HG03095 (cell line): ENCODE results near the gene RERE.
"Not testable (repeated sequence)": the region's sequence is repeated elsewhere in the genome, so short reads cannot be mapped to it uniquely, and the experiment has no call there.

Experiments
- ATAC-seq: cut with Tn5 transposase; IDR thresholded peaks from one replicate; pipeline ENCODE4 v1.9.1; 2021; ENCODE audit warnings: moderate library complexity; ENCODE audit not compliant: unreplicated experiment

The RERE gene

DNA sequence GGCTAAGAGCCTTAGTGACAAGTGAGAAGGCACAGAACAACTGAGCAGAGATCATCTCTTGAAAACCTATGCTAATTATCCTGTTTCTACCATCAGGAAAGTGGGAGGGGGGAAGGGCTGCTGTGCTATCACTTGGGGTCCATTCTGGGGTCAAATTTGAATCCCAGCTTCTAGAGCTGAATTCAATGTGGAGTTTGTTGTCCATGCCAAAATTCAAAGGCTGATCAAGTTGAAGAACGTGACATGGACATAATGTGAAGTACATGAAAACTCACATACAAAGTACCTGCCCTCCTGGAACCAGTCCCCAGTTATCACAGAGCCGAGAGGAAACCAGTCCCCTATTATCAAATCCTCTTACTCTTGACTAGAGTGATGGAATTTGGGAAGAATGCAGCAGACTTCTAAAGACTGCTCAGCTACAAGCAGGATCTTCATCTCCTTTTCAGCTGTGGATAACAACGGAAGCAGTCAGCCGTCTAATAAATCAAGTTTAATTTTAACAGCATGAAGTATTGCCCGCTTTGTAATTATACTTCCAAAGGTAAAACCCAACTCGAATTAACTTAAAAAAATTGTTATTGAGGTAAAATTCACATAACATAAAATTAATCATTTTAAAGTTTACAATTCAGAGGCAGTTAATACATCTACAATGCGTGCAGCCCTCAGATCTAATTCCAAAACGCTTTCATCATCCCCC is 421.2 kb downstream of the RERE start:
- no peak for ATAC-seq

DNA sequence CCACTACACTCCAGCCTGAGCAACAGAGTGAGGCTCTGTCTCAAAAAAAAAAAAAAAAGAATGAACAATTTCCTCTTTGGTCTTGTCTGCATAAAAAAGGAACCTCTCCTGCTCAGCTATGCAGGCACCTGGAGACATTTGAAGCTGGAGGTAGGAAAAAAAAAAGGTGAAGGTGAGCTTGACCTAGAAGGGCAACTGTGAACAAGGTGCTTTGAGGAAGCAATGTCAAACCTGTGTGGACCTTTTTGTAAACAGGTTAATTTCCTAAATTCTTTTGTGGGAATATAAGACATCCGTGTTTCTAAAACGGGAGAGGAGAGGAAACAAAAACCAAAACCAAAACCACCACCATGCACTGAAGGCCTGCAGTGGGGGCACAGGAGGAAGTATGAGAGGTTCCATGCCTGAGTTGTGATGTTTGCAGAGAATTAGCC is 422.0 kb downstream of the RERE start:
- ATAC-seq, result no peak

DNA sequence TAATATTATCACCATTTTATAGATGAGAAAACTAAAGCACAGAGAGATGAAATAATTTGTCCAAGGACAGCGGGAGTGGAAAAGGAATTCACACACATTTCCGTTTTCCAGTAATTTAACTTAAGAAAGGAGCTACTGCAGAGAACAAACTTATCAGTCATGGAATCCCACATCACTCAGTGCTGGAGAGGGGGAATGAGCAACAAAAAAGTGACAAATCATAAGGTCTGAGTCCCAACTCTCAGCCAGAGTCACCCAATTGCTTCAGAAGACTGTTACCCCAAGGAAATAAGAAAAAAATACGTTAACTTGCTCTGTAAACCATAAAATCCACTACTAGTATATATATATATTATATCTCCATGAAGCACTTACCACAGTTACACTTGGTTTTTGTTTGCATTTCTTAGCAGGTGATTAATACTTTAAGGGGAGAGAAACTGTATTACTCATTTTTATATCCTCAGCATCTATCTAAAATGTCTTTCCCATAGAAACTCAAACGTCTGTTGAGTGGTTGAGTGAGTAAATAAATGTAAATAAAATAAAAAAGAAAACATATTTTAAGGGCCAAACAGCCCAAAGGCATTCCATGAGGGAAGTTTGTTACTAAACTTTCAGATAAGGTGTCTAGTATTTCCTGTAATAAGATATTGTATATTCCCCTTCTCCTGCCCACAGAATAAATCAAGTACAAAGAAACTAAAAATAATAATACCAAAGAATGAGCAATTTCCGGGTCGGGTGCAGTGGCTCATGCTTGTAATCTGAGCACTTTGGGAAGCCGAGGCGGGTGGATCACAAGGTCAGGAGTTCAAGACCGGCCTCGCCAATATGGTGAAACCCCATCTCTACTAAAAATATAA is 422.8 kb downstream of the RERE start:
- ATAC-seq, result no peak

DNA sequence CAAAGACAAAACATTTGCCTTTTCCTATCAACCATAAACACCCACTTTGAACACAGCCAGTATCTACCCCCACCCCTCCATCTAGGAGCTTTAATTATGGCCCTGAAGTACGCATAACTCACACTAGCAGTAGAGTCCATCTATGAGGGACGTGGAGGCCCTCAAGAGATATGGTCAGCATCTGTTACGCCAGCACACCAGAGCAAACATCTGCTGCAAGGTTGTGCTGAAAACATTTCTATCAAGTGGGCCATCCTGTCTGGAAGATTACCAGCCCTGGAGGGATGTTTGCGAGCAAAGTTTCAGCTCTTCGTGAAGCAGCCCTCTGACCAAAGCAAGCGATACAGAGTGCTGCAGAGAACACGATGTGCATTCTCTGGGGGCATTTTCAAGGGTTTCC is 424.9 kb downstream of the RERE start:
- no peak for ATAC-seq

DNA sequence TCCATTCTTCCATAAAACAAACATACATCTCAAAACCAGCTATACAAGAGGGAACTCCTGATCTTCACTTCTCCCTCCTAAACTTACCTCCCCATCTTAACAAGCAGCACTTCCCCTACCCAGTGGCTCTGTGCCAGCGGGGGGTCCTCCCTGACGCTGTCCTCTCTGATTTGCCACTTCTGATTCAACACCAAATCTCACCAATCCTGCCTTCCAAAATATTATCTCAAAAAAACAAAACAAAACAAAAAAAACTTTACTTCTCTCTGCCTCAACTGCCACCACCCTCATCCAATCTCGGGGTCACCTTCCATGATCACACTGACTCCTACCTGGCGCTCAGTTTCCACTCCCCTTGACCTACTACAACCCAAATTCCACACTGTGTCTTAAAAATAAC is 426.7 kb downstream of the RERE start:
- no peak for ATAC-seq

DNA sequence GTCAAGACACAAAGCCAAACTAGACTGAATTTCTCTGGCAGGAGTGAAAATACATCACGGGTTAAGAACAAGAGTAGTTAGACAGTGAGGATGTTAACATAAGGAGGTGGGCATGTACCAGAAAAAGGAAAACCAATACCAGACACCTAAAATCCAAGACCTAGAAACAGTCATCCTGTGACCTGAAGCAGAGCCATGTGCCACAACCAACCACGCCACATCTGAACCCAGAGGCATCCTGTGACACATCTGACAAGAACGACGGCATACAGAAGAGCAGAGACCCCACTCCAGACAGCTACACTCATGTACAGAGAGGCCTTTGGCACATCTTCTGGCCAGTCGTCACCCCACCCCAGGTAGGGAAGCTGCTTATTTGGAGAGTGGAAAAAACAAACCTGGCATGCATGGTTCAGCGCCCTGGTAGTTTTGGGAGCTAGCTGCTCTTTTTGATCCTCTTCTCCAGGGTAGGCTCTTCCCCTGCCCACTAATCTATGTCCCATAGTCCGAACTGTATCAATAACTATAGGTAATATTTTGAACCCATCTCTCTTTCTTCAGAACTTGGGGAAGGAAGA is 427.4 kb downstream of the RERE start:
- no peak for ATAC-seq

DNA sequence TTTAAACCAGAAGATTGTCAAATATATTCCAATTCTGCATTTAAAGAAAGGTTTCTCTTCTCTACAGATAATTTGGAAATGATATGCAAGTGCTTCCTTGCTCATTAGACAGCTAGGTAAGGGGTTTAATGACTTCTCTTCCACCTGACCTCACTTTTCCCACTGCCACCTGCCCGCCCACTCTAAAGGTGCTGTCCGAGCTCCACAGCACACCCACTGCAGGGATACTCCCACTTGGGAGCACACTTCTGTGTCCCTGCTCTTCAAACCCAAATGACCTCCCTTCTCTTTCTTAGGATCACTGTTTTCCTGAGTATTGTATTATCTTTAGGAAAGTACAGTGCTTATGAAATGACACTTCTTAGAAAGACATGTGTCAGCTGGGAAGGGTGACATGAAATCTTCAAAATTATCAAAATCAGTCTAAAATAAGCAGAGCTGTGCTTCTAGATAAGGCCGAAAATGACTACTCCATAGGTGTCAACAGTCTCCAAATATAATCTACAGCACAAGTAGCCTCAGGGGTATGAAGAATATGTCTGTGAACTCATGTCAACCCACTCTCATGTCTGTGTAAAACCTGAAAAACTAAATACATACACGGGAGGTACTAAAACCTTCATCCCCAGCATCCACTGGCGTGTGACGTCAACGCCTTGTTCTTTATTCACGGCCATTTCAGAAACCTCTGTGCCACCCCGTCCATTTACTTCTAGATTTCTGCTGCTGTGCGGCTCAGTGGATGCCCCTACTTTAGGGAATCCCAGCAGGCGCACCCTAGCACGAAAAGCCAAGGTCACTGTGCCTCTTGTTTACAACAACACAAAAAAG is 428.5 kb downstream of the RERE start:
- ATAC-seq, result no peak

DNA sequence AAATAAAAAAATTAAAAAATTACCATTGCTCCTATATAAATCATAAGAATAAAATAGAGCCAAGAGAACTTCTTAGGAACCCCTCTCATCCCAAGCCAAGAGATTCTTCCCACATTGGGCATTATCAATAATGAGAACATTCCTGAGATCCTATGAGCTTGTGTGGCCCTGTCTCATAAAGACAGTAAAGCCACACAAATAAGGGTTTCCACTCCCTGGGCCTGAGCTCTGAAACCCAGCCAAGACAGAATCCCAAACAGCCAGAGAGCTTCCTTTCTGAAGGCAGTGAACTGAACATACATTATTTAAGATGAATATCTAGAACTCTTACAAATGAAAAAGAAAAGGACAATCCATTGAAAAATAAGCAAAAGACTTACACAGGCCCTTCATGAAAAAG is 431.2 kb downstream of the RERE start:
- ATAC-seq, result no peak

DNA sequence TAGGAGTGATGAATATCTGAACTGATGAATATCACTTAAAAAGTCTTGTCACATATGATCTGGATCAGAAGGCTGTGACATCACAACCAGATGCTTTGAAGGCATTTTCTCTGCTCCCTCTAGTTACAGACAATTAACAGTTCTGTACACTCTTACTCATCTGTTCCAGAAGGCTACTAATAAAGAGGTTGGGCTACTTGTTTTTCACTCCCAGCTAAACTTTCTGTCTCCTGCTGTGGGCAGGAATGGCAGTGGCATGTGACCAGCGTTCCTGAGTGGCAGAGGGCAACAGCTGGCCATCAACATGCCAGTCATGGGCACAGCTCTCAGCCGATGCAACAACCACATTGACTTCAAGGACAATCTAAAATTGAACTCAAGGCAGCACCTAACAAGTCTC is 432.9 kb downstream of the RERE start:
- no peak for ATAC-seq

DNA sequence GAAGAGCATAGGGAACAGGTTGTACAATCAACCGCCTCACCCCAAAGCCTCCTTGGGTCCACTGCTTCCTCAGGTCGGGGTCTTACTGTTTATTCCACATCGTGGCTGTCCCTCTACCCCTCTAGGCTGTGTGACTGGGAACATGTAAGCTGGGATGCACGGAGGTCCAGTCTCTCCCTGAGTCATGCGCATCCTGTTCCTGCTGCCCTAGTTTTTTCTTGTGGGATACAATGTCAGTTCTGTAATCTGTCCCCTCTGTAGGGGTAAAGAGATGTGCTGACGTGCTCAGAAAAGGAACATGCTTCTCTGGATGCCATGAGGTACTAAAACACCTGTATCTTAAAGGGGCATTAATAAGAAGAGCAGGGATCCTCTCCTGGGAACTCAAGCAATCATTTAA is 433.4 kb downstream of the RERE start:
- no peak for ATAC-seq

DNA sequence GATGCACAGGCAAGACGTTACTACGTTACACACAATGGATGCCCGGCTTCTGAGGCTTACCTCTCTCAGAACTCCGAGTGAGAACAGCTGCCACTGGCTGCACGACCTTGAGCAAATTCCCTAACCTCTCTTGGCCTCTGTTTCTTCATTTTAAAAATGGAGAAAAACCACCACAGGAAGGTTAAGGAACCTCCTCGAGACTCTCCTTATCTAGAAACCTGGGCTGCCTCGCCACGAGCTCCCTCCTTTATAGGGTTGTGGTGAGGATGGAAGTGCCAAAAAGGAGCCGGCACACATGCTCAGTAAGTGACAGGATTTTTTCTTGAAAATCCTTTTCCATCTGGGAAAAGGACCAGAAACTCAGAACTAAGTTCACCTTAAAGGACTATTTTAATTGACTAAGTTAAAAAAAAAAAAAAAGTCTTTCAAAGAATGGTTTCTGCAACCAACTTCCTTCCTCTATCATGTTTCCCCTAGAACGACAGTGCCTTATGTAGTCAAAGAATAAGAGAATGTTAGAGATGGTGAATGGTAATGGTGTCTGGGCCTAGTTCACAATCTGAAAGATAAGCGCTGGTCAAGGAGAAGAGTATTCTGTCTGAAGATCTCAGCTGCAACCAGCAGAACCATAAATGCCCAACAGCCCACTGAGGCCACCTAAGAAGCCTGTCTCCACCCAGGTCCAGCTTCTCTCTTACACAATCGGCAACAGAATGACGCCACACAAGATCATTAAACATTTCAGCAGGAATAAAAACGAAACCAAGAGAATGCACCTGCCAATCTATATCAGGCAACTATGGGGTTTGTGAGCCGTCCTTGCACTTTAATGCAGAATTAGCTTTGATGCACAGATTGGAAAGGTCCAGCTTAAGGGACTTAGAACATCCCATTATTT is 434.6 kb downstream of the RERE start:
- ATAC-seq, result no peak

DNA sequence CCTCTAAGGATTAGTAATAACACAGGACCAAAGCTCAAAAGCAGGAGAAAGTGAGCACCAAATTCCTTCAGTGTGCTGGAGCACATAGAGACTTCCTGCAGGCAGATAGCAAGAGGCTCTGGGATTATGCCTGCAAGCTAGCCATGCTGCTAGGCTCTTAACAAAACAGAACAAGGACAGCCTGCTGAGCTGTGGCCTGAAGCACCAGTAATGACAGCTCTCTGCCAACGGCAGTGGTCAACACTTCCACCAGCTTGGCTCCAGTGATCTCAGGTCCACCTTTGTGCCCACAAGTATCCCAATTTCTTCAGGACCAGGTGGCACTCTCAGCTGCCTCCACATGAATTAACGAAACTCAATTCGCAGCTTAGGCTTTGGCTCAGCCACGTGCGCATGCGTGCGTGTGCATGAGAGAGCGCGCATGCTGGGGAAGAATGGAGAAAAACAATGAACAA is 435.4 kb downstream of the RERE start:
- ATAC-seq, result no peak

DNA sequence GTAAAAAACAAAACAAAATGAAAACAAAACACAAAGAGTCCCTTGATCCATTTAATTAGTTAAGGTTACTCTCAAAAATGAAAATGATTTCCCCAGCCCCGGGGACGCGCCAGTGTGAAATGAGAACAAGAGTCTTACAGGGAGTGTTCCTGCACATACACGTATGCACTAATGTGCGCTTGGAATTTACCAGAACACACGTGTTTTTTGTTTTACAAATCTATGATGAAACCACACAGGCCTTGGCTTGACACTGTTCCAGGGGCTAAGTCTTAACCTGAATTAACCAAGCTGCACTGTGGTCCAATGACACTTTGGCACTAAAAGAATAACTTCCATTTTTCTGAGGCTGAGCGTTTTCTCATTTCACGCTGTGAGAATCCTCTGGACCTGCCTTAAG is 435.8 kb downstream of the RERE start:
- ATAC-seq, result no peak

DNA sequence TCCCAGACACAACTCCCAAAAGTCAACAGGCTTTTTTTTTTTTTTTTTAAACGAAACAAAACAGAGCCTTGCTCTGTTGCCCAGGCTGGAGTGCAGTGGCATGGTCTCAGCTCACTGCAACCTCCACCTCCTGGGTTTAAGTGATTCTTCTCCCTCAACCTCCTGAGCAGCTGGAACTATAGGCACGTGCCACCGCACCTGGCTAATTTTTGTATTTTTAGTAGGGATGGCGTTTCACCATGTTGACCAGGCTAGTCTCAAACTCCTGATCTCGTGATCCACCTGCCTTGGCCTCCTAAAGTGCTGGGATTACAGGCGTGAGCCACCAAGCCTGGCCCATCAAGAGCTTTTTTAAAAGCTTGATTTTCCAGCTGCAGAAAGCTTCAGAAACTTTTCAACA is 437.1 kb downstream of the RERE start:
- ATAC-seq, result not testable (repeated sequence)

DNA sequence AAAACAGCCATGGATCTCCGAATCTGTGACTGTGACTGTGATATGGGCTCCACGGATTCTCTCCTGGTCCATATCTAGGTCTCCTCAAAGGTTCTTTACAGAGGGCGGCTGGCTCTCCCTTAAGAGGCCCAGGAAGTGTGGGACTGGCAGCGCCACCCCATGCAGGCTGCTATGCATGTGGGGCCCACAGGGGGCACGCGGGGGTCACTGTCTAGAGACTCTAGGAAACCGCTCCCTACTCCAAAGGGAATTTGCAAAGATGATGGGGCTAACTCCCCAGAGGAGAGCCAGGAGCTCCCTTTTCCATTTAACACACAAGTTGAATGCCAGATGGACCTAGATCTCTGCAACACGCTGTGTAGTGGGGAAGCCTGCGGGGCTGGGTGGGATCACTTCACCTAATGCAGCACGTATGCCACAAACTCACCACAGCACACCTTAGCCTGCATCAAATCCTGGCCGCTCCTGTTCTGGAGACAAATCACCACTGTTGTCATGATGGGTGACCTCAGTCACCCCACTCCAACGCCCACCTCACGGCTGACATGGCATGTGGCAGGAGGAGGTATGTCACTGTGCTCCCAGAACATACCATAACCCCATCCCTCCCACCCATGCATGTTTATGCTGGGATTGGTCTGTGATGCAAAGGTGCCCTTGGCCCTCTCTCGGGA is 437.8 kb downstream of the RERE start:
- ATAC-seq, result no peak

DNA sequence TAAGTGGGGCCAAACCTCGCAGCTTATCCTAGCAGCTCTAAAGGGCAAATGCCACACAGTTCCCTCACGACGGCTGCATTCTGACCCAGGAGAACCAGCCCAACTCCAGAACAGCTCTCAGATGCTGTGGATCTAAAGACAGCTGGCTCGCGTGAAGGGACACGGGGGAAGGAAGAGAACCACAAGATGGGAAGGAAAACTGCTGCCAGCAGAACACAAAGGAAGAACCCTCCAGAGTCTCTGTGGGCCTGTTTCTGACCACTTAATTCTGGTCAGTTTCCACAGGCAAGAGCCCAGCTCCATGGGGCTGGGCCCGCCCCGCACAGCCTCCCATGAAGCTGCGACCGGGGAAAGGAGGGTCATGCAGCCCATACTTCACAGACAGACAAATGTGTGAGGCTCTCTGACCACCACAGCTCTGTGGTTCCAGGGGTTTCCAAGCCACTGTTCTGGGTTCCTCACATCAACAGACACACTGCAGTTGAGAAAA is 438.4 kb downstream of the RERE start:
- ATAC-seq, result no peak

DNA sequence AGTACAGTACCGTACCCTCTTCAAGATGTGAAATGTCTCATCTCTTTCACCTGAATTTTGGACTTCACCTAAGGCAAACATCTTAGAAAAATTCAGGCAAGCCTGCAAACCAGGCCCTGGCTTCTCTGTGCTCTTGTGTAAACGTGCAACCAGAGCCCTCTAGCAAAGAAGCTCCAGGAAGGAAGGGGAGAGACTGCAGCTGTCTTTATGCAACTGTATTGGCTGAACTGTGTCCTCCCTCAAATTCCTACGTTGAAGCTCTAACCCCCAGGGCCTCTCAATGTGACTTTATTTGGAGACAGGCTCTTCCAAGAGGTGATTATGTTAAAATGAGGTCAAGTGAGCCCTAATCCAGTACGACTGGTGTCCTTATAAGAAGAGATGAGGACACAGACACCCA is 439.3 kb downstream of the RERE start:
- no peak for ATAC-seq

DNA sequence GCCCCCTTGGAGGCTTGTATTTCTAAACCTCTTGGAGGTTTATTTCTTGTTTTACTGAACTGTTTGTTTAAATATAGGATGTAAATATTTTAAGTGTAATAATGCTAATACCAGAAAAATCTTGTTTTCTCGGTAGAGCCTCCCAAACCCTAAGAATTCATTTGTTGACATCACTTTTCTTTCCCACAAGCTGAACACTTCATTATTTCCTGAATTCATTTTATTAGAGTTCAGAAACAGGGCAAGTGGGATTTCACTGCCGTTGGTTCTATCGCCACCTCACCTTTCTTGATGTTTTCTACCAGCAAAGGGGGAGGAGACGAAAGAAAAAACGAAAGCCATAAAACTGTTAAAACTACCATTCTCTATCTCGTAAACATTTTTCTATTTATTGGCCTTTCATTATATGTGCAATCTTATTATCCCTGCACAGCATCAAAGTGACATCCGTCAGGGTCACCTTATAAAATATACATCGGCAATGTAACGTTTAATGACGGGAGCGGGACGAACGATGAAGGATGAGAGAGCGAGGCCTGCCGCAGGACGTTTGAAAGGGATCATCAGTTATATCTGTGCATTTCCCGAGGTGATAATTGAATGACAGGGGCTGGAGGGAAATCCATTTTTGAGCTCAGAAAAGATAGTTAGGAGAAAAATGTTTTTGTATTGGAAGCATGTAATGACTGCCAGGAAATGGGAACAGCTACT is 440.0 kb downstream of the RERE start:
- ATAC-seq, result no peak

DNA sequence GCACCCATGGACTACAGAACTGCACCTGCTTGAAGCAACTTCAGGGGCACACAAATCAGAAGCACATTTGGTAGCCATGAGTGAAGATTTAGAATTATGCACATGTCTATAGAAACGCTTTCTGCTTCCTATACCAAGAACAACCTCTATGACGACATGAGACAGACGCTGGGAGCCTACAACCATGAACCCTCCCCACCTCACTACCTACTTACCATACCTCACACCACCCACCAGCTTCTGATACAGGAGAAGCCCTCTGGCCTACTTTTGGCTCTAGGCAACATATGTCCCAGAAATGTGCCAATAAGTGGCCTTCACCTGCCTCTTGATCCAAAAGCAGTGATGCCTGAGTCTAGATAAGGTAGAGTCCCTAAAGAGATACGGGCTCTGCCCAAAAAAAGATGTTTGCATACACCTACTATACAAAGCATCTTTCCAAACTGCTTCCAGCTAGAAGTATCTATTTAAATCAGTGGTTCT is 441.0 kb downstream of the RERE start:
- no peak for ATAC-seq
